HEK293T (cell line): ENCODE results near the gene RPE65.

ENCODE experiments used
- CTCF ChIA-PET: fragments of 350-600 bp; formaldehyde crosslinking; extraction: SDS; loops from one replicate; lab custom pipeline; 2021; ENCODE audit warnings: antibody characterized with exemption, inconsistent platforms; lab: Yijun Ruan, JAX
- POLR2A ChIA-PET: fragments of 350-600 bp; formaldehyde crosslinking; extraction: SDS; loops from one replicate; lab custom pipeline; 2020; ENCODE audit warnings: antibody characterized with exemption, inconsistent platforms; lab: Yijun Ruan, JAX
- DNase-seq: peaks from one replicate; pipeline ENCODE4 v3.0.0; 2012; ENCODE audit warnings: mixed read lengths; ENCODE audit errors: extremely low spot score
- ARNT ChIP-seq: fragments of 450-650 bp; IDR thresholded peaks from 2 replicates; pipeline ENCODE4 v1.6.1; 2017; ENCODE audit warnings: mild to moderate bottlenecking
- BHLHE40 ChIP-seq: fragments of 450-650 bp; IDR thresholded peaks from 2 replicates; pipeline ENCODE4 v1.6.1; 2016; ENCODE audit warnings: mild to moderate bottlenecking, moderate library complexity, borderline replicate concordance
- CTBP1 ChIP-seq: fragments of 450-650 bp; IDR thresholded peaks from 2 replicates; pipeline ENCODE4 v1.6.1; 2016; ENCODE audit warnings: borderline replicate concordance
- ELF4 ChIP-seq: fragments of 450-650 bp; IDR thresholded peaks from 2 replicates; pipeline ENCODE4 v1.6.1; 2017; ENCODE audit warnings: antibody characterized with exemption
- FOXA1 ChIP-seq: fragments of 450-650 bp; IDR thresholded peaks from 2 replicates; pipeline ENCODE4 v1.6.1; 2016; ENCODE audit warnings: mild to moderate bottlenecking
- FOXK2 ChIP-seq: fragments of 450-650 bp; IDR thresholded peaks from 2 replicates; pipeline ENCODE4 v1.6.1; 2016; ENCODE audit warnings: mild to moderate bottlenecking
- FOXM1 ChIP-seq: fragments of 450-650 bp; IDR thresholded peaks from 2 replicates; pipeline ENCODE4 v1.6.1; 2017; ENCODE audit warnings: mild to moderate bottlenecking, borderline replicate concordance
- HDGF ChIP-seq: fragments of 450-650 bp; IDR thresholded peaks from 2 replicates; pipeline ENCODE4 v1.6.1; 2017; ENCODE audit warnings: antibody characterized with exemption, borderline replicate concordance
- L3MBTL2 ChIP-seq: fragments of 450-650 bp; conservative IDR thresholded peaks from 2 replicates; pipeline ENCODE4 v1.6.1; 2016; ENCODE audit warnings: mild to moderate bottlenecking
- LEF1 ChIP-seq: fragments of 450-650 bp; IDR thresholded peaks from 2 replicates; pipeline ENCODE4 v1.6.1; 2017; ENCODE audit warnings: mild to moderate bottlenecking, borderline replicate concordance
- NFRKB ChIP-seq: fragments of 450-650 bp; IDR thresholded peaks from 2 replicates; pipeline ENCODE4 v1.6.1; 2016; ENCODE audit warnings: mild to moderate bottlenecking, moderate library complexity
- SP1 ChIP-seq: fragments of 450-650 bp; IDR thresholded peaks from 2 replicates; pipeline ENCODE4 v1.6.1; 2017
- SUZ12 ChIP-seq: fragments of 450-650 bp; IDR thresholded peaks from 2 replicates; pipeline ENCODE4 v1.6.1; 2016; ENCODE audit warnings: mild to moderate bottlenecking
- TARDBP ChIP-seq: fragments of 450-650 bp; IDR thresholded peaks from 2 replicates; pipeline ENCODE4 v1.6.1; 2016
- ZNF384 ChIP-seq: fragments of 450-650 bp; IDR thresholded peaks from 2 replicates; pipeline ENCODE4 v1.6.1; 2016
- TF ChIP-seq, protein P1 (sequence below): fragments of 450-650 bp; IDR thresholded peaks from 2 replicates; pipeline ENCODE4 v1.6.1; 2016

RPE65 gene

DNA sequence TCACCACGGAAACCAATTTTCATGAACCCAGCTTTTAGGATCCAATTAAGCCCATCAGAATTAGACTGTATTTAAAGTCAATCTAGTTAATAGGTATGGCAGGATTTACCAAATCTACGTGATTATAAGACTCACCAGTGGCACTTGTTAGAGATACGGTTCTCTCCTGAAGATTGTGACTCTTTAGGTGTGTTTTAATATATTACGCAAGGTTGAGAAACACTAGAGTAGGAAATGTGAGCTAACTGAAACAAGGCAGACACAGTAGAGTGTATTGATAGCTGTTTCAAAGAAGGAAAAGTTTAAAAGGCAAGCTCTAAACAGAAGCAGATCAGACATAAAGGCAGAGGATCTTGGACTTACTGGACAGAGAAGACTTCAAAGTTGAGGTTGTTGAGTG, 11.2 kb upstream of the RPE65 start:
- POLR2A ChIA-PET: no interaction called here
- no peak for TF ChIP-seq ELF4
- TF ChIP-seq FOXM1: no peak
- no peak for TF ChIP-seq FOXA1
- TF ChIP-seq CTBP1: no peak
- TF ChIP-seq L3MBTL2: no peak
- no peak for TF ChIP-seq NFRKB
- no peak for TF ChIP-seq FOXK2
- no peak for TF ChIP-seq BHLHE40
- TF ChIP-seq LEF1: no peak
- no peak for TF ChIP-seq SUZ12
- TF ChIP-seq, protein P1, sequence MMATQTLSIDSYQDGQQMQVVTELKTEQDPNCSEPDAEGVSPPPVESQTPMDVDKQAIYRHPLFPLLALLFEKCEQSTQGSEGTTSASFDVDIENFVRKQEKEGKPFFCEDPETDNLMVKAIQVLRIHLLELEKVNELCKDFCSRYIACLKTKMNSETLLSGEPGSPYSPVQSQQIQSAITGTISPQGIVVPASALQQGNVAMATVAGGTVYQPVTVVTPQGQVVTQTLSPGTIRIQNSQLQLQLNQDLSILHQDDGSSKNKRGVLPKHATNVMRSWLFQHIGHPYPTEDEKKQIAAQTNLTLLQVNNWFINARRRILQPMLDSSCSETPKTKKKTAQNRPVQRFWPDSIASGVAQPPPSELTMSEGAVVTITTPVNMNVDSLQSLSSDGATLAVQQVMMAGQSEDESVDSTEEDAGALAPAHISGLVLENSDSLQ: no peak
- TF ChIP-seq ARNT: no peak
- no peak for TF ChIP-seq SP1
- no peak for TF ChIP-seq HDGF
- TF ChIP-seq ZNF384: no peak
- DNase-seq: no peak
- CTCF ChIA-PET: interaction anchor here (1.7 kb wide), 1 partner anchor 9 kb away, joined by 7 read pairs; no protein-coding TSS in a partner anchor

DNA sequence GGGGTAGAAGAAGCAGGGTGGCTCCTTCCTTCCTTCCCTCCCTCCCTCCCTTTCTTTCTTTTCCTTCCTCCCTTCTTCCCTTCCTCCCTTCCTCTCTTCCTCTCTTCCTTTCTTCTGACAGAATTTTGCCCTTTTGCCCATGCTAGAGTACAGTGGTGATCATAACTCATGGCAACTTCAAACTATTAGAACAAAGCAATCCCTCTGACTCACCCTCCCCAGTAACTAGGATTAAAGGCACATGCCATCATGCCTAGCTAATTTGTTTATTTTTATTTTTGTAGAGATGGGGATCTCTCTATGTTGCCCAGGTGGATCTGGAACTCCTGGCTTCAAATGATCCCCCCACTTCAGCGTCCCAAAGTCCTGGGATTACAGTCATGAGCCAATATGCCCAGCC, 10.0 kb upstream of the RPE65 start:
- CTCF ChIA-PET: interaction anchor here (0.6 kb wide), 1 partner anchor 13 kb away, joined by 3 read pairs; no protein-coding TSS in a partner anchor
- POLR2A ChIA-PET: no interaction called here
- DNase-seq: no peak
- TF ChIP-seq SP1: no peak
- TF ChIP-seq ELF4: no peak
- TF ChIP-seq, protein P1: no peak
- TF ChIP-seq BHLHE40: no peak
- no peak for TF ChIP-seq NFRKB
- TF ChIP-seq LEF1: no peak
- TF ChIP-seq FOXA1: no peak

DNA sequence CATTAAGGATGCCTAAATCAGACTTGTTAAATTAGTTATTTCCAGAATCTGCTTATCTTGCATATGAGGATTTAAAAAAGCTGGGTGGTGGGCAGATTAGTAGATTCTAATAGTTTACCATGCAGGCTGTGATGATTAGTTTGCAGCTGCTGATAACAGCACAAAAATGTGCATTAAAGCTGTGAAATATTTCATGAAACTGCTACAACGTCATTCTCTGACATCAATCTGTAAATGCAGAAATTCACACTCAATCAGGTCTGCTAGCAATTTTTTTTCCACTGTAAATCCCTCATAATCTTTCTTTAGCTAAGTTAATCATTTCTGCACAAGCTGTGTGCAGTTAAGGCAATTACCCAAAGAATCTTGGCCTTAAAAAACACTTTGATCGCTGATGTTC, 9.3 kb upstream of the RPE65 start:
- ChIA-PET POLR2A (no interaction called here), CTCF (interaction anchor here (0.6 to 1.0 kb wide), 2 partner anchors 12 to 17 kb away, joined by 3 read pairs; no protein-coding TSS in a partner anchor)
- TF ChIP-seq HDGF: no peak
- no peak for TF ChIP-seq SUZ12
- no peak for TF ChIP-seq ARNT
- no peak for TF ChIP-seq NFRKB
- no peak for TF ChIP-seq L3MBTL2
- TF ChIP-seq FOXA1: no peak
- TF ChIP-seq, protein P1: no peak
- DNase-seq: no peak

DNA sequence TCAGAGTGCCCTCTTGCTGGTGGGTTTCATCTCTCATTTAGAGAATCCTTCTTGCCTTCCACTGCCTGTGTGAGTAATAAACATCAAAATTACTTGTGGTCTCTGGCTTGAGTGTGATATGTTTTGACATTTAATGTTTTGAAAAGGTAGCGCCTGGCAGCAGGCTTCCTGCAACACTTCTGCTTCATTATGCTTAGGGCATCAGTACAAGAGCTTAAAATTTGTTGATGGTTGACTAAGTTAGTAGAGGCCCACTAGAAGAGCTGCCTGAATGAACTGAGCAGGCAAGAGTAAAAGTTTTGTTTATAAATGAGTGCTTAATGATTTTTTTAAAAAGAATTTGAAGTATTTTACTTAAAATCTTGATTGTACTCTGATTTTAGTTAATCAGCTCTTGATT, 6.4 kb upstream of the RPE65 start:
- ChIA-PET CTCF (interaction anchor here (0.6 kb wide), 1 partner anchor 173 kb away, joined by 4 read pairs; no protein-coding TSS in a partner anchor), POLR2A (no interaction called here)
- no peak for TF ChIP-seq ARNT
- TF ChIP-seq ELF4: no peak
- TF ChIP-seq CTBP1: no peak
- TF ChIP-seq SUZ12: no peak
- no peak for TF ChIP-seq TARDBP
- TF ChIP-seq FOXK2: no peak
- TF ChIP-seq FOXM1: no peak
- TF ChIP-seq NFRKB: no peak
- TF ChIP-seq, protein P1: no peak
- no peak for TF ChIP-seq FOXA1
- TF ChIP-seq ZNF384: no peak
- no peak for TF ChIP-seq LEF1
- TF ChIP-seq HDGF: no peak
- TF ChIP-seq L3MBTL2: no peak
- no peak for TF ChIP-seq SP1
- TF ChIP-seq BHLHE40: no peak
- no peak for DNase-seq

DNA sequence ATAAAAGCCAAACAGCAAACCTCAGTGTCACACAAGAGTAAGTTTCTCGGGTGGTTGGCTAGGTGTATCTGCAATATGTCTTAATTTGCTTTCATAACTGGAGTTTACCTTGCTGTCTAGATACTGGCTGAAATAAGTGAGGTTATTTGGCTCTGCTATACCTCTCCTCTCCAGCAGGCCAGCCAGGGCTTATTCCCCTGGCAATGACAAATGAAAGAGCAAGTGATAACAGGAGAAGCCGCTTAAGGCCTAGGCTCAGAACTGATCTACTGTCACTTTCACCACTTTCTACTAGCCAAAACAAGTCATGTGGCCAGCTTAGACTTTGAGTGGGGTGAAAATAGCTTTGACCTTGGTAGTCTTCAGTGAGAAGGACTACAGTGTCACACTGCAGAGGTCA, 4.8 kb upstream of the RPE65 start:
- CTCF ChIA-PET: no interaction called here
- no peak for TF ChIP-seq ELF4
- TF ChIP-seq FOXM1: no peak
- no peak for TF ChIP-seq ZNF384
- no peak for TF ChIP-seq SUZ12
- TF ChIP-seq, protein P1: no peak
- TF ChIP-seq FOXK2: no peak
- TF ChIP-seq TARDBP: no peak
- TF ChIP-seq FOXA1: no peak
- TF ChIP-seq L3MBTL2: no peak
- TF ChIP-seq NFRKB: no peak
- no peak for TF ChIP-seq ARNT
- TF ChIP-seq SP1: no peak
- no peak for TF ChIP-seq HDGF
- no peak for TF ChIP-seq CTBP1
- no peak for TF ChIP-seq LEF1
- no peak for TF ChIP-seq BHLHE40
- POLR2A ChIA-PET: no interaction called here
- DNase-seq: peak; percentile 42
